ENCODE data around the gene WDR77.

DNA sequence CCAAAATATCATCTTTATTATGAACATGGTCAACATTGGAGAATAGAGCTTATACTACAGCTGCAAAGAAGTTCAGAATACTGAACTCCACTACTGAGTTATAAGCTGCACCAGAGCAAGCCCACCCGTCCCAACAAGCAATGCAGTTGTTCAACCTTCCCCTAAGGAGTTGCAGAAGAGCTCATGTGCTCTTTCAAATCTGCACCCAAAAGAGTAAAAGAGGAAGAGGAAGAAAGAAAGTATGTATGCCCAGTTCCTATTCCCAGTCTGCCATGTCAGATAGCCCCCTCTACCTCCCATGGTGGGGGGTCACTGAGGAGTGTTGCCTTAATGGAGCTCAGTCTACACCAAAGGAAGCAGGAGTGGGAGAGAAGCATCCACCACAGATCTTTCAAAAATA, 31.6 kb upstream of the WDR77 start:
- TF ChIP-seq EP300 (IDR thresholded peaks at IDR 0.05) (no peak), POLR2AphosphoS5 (IDR thresholded peaks at IDR 0.05) (no peak)
